HG03103 (cell line): Measurements from ENCODE around the gene CYBB.

Experiments
- ATAC-seq: cut with Tn5 transposase; IDR thresholded peaks from one replicate; pipeline ENCODE4 v1.9.1; 2021; ENCODE audit warnings: low read depth; ENCODE audit not compliant: unreplicated experiment

The CYBB gene

DNA sequence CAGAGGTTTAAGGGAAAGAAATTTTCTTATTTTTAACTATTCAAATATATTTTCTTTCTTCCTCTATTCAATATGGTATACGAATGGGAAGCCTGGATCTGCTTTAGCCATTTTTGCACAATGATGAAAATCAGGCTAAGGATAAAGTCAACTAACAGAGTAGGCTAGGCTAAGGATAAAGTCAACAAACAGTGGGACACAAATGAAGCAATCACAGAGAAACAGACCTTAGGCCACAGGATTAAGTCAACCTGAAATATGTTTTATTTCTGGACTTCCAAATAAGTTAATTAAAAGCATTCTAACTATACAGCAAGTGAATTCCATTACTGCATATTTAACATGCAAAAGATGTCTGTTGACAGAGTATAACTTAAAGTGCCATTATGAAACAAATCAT, 50.5 kb downstream of the CYBB start:
- ATAC-seq, result no peak

DNA sequence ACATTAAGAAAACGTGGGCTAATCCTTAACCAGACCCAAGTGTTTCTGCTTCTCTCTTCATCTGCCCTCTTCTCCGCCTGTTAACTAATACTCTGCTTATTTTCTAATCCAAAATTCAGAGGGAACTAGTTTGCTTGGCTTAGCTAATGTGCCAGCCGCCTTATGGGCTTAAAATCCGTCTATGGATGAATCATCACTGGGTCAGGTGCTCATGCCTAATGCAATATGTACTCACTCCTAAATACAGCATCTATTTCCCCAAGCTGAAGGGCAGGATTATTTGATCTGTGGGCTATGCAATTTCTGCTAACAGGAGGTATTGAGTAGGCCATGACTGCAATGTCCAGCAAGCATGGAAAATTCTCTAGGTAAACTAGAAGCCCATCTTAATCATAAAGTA, 55.1 kb downstream of the CYBB start:
- ATAC-seq, result no peak

DNA sequence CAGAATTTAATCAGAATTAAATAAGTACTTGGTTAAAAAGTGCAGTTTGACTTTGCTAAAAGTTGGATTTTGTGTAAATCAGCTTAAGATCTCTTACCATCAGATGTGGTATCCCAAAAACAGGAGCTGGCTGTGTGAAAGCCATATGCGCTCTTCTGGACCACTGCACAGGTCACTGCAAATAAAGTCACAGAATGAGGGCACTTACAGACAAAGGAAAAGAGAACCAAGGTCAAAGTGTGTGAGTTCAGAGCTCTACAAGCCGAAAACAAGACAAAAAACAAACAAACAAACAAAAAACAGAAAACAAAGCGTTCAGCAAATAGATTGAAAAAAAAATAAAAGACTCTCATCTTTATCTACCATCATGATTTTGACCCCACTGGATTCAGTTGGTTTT, 61.1 kb downstream of the CYBB start:
- no peak for ATAC-seq

DNA sequence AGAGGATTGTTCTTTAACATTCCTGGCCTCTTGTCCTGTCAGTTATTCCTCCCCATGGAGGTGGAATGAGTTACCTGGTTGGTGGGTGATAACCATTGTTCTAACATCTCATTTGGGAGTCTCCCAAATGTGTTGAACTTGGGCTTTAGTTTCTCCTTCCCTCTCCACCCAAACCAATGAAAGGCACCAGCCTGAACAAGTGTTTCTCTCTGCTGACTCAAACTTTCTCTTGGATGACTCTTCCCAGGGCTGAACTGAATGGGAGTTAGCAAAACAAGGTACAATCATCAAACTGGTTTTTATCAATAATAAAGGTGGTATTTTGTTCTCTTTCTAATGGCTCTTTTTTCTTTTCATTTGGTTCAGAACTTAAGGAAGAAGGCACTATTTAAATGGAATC, 64.8 kb downstream of the CYBB start:
- no peak for ATAC-seq

DNA sequence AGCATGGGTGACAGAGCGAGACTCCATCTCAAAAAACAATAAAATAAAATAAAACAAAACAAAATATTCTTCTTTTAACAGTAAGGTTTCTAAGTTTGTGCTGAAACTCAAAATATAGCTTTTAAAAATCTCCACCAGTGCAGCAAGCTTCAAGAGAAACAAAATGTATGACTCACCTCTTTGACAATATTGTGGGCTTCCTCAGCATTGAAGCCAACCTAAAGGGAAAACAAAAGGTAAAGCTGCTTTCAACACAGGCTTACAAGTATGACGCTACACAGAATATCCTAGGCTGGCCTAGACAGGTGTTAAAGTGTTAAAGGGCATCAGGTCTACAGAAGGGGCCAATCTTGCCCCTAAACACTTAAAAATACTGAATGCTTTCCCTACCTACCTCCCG, 66.3 kb downstream of the CYBB start:
- no peak for ATAC-seq

DNA sequence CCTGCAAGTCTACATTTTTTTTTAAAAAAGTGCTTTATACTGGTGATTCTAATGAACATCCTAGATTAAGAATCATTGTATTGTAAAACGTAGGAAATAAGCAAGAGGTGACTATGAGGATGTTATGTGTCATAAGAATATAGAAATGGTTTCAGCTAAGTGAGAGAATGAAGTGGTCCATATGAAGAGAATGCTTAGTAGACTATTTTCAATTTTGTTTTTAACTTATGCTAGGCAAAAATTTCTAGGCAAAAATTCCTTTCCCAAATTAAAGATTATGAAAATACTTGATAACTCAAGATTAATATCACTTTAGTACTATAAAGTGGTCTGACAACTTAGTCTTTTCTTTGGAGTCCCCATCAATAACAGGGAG, 66.7 kb downstream of the CYBB start:
- ATAC-seq, result no peak

DNA sequence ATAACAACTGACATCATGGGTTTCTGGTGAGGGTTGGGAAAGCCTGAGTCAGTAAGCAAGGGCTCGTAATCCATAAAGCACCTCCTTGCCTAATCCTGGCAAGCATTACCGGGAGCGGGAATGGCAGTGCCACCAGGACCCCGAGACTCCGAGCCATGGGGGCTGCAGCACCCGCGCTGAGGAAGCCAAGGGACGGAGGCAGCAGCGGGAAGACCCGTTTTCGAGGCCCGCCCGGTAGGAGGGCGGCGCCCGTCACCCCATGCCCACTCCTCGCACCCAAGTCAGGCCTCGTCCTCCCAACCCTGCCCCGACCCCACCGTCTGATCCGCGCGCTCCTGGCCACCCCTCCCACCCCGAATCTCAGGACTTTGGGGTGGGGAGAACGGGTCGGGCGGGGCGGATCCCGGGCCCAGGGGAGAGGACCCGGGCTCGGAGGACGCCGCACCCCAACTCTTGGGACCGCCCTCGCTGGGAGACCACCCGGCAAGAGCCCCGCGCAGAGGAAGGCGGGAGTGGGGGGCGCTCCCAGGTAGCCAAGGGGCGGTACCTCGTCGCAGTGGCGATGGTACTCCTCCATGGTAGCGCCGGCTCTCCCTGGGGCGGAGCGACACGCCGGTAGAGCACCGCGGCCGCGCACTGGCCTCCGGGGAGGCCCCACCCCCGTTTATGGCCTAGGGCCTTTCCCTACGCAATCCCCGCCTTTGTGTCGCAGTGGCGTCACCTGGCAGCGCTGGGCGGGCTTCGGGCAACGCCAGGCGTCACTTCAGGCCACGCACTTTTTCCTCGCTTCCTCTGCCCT, 67.3 kb downstream of the CYBB start, which contains the start of gene DYNLT3:
Gene DYNLT3, minus strand, starts transcription at position 638 of the 799 bp plus-strand sequence. Its CDS starts 61 bp downstream, at position 577.
- ATAC-seq, result peak; percentile 99

DNA sequence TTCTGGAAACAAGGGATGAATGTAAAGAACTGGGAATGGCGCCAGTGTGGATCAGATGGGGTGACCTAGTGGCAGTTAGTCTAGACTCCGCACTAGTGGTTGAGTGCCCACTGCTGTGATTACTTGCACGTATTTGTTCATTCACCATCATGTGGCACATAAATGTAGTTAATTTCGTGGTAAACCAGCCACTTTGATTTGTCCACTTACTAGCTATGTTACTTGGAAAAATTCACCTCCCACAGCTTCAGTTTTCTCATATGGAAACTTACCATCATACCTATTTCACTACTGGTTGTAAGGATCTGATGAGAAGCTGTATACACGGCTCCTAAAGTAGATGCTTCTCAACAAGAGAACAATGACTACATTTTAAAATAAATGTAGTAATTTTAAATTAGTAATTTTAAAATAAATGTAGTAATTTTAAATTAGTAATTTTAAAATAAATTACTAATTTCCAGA, 67.9 kb downstream of the CYBB start:
- ATAC-seq, result peak; percentile 11

DNA sequence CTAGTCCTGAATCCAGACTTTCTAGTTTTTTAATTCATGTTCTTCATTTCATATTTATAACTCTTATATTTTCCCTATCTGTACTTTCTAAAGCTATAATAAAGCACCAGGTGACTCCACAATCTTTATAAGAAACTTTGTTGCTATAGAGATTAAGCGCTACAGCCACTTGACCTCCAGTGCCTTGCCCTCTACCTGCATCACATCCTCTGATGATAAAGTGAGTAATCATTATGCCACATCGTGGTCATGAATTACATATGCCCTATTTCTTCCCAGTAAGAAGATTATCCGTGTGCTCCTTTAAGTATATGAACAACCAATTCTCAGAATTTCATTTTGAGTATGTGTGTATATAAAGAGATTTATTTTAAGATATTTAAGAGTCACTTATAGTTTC, 74.3 kb downstream of the CYBB start:
- ATAC-seq, result no peak

DNA sequence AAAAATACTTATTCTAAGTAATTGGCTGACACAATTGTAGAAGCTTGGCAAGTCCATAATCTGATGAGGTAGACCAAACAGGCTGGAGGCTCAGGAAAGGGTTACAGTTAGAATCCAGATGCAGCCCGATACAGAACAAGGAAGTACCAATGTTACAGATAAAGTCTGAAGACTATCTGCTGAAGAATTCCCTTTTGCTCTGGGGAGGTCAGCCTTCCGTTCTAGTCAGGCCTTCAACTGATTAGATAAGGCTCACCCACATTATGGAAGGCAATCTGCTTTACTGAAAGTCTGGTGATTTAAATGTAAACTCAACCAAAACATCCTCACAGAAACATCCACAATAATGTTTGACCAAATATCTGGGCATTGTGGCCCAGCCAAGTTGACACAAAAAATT, 74.9 kb downstream of the CYBB start:
- no peak for ATAC-seq

DNA sequence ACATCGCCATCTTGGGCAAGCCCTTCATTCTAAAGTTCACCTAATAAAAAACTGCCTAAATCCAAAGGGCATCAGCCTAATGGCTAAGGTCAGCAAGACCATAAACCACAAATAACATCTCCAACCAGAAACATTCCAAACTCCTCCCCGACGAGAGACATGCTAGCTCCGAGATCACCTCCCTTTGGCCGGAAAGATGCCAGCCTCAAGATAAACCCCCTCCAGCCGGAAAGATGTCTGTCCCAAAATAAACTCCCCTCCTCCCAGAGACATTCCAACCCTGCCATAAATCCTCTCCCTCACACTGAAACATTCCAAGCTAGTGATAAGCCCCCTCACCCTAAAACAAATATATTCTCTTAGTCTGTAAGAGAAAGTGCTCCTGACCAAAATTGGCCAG, 80.9 kb downstream of the CYBB start:
- ATAC-seq, result no peak

DNA sequence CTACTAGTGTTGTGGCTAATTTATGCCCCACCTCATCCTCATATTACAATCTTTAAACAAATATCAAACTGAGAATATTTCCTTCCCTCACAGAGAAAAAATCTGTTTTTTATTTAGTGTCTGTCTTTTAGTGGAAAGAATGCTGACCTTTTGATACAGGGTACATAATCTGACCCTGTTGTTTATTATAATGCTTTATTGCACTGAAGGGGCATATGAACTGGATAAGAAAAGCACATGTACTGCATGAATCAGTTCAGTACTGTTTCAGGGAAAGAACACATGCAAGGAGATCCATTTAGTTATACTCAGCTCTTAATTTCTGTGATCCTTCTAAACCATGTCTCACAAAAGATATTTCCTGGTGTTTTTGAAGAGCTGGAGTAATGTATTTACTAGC, 83.0 kb downstream of the CYBB start:
- no peak for ATAC-seq
